HepG2 (cell line): ENCODE results near the gene FAM162A.
"Not testable (repeated sequence)": the region's sequence is repeated elsewhere in the genome, so short reads cannot be mapped to it uniquely, and the experiment has no call there.

ENCODE experiments used
- BCLAF1 ChIP-seq: fragments of 450-650 bp; IDR thresholded peaks from 2 replicates; pipeline ENCODE4 v1.6.1; 2017; ENCODE audit warnings: mild to moderate bottlenecking
- DMAP1 ChIP-seq: IDR thresholded peaks from 2 replicates; pipeline ENCODE4 v1.6.1; 2016
- HDAC6 ChIP-seq: fragments of 200-600 bp; sonication (generic); IDR thresholded peaks from 2 replicates; pipeline ENCODE4 v1.7.0; 2017; ENCODE audit warnings: mild to moderate bottlenecking, antibody characterized with exemption, low read length, low read depth
- MYC ChIP-seq: sonication (generic); formaldehyde crosslinking; IDR thresholded peaks from 2 replicates; pipeline ENCODE4 v1.9.0; 2021; ENCODE audit warnings: missing genetic modification reagents, borderline replicate concordance
- POLR2A ChIP-seq, 2 experiments: IDR thresholded peaks; 2 replicates each; pipeline ENCODE4 v1.6.1; 2011; ENCODE audit warnings: low read depth in 2 of 2, low read length in 2 of 2, mild to moderate bottlenecking in 1 of 2, moderate library complexity in 1 of 2; ENCODE audit not compliant: insufficient read depth in 1 of 2
- RFX5 ChIP-seq: IDR thresholded peaks from 2 replicates; pipeline ENCODE4 v1.6.1; 2011; ENCODE audit warnings: low read depth, low read length, improper control_type of control experiment
- RNF219 ChIP-seq: sonication (generic); formaldehyde crosslinking; IDR thresholded peaks from 2 replicates; pipeline ENCODE4 v1.5.0; 2020; ENCODE audit warnings: mild to moderate bottlenecking, missing genetic modification reagents
- SMC3 ChIP-seq: IDR thresholded peaks from 2 replicates; pipeline ENCODE4 v1.6.1; 2011; ENCODE audit warnings: low read length, improper control_type of control experiment
- ZNF629 ChIP-seq: sonication (generic); formaldehyde crosslinking; conservative IDR thresholded peaks from 2 replicates; pipeline ENCODE4 v1.5.0; 2020; ENCODE audit warnings: missing genetic modification reagents
- ZNF704 ChIP-seq: sonication (generic); formaldehyde crosslinking; IDR thresholded peaks from 2 replicates; pipeline ENCODE4 v1.8.1; 2023; ENCODE audit warnings: mild to moderate bottlenecking, inconsistent platforms, moderate library complexity, missing genetic modification reagents, borderline replicate concordance

GRCh38 chr3:122448218-122448617 lies 64.2 kb downstream of the FAM162A start:
- not testable (repeated sequence) for TF ChIP-seq SMC3; ZNF629 (CRISPR knock-in tag); DMAP1 (CRISPR knock-in tag); RFX5; RNF219; POLR2A (IDR thresholded peaks at IDR 0.05; ENCODE audit: insufficient read depth in 1 of 2, low read depth in 2 of 2, low read length in 2 of 2); MYC; BCLAF1; ZNF704; HDAC6
